OCI-LY3 (cell line): Measurements from ENCODE around the gene CD300LD.

Experiments
- EZH2phosphoT487 ChIP-seq: fragments of 200-600 bp; shearing (Covaris generic); IDR thresholded peaks from 2 replicates; pipeline ENCODE4 v1.6.1; 2018; ENCODE audit warnings: antibody characterized with exemption, mixed run types, low read depth
- TF ChIP-seq, protein P1 (sequence below): fragments of 200-600, 300-600 bp; sonication (generic); IDR thresholded peaks from 2 replicates; pipeline ENCODE4 v1.5.1; 2014; ENCODE audit warnings: antibody characterized with exemption, low read length, low read depth

DNA sequence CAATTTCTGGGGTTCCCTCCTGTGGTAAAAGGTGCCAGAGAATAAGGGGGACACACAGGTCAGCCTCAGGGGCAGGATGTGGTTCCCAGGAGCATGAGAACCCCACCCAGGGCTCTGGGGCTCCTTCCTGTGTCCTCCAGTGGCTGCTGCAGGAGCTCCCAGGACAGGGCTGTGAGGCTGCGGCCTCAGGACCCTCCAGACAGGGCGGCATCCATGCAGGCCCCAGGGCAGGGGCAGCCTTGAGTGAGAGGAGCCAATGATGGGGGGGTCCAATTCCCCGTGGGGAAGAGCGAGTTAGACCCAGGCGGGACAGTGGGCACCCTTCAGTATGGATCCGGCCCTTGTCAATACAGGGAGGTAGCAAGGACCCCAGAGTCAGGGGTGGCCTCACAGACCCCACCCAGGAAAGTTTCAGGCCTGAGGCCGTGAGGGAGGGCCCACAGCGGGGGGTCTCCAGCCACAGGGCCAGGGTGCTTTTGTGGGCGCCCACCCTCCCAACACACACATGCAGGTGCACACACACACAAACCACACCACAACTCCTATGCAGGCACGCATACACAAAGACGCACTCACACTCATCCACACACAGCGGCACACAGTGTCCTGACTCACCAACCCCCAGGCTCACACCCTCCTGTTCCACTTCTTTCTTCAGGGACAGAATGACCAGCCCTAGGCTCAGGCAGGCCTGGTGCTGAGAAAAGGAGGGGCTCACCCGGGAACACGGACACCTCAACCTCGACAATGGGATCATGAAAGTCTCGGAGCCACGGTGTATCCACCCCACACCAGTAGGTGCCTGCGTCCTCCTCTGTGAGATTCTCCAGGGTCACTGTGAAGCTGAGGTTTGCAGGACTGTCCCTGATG, 48.0 kb downstream of the CD300LD start:
- TF ChIP-seq, protein P1, sequence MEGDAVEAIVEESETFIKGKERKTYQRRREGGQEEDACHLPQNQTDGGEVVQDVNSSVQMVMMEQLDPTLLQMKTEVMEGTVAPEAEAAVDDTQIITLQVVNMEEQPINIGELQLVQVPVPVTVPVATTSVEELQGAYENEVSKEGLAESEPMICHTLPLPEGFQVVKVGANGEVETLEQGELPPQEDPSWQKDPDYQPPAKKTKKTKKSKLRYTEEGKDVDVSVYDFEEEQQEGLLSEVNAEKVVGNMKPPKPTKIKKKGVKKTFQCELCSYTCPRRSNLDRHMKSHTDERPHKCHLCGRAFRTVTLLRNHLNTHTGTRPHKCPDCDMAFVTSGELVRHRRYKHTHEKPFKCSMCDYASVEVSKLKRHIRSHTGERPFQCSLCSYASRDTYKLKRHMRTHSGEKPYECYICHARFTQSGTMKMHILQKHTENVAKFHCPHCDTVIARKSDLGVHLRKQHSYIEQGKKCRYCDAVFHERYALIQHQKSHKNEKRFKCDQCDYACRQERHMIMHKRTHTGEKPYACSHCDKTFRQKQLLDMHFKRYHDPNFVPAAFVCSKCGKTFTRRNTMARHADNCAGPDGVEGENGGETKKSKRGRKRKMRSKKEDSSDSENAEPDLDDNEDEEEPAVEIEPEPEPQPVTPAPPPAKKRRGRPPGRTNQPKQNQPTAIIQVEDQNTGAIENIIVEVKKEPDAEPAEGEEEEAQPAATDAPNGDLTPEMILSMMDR: no peak
- TF ChIP-seq EZH2phosphoT487: no peak
